H9 (cell line): ENCODE measurements around the gene STIM2. TPM values are rescaled to one million over a fixed set of nuclear protein-coding genes. Genes with fewer than 3 reads are reported as not detected.

Experiments
- DNase-seq: peaks from one replicate; pipeline ENCODE4 v3.0.0-alpha.2; 2017
- H2AFZ ChIP-seq: one replicate; pipeline ENCODE4 v1.6.1; 2013; ENCODE audit warnings: mild to moderate bottlenecking, low read length, control low read depth, moderate library complexity
- H2AK5ac ChIP-seq: 2 replicates; pipeline ENCODE4 v1.6.1; 2013; ENCODE audit warnings: low read length, control low read depth, mixed read lengths; ENCODE audit not compliant: insufficient read length
- H2BK120ac ChIP-seq: one replicate; pipeline ENCODE4 v1.6.1; 2013; ENCODE audit warnings: low read depth, mild to moderate bottlenecking, low read length, control low read depth, inconsistent platforms; ENCODE audit not compliant: poor library complexity, severe bottlenecking
- H2BK12ac ChIP-seq: 2 replicates; pipeline ENCODE4 v1.6.1; 2013; ENCODE audit warnings: low read length, control low read depth, mixed read lengths, low read depth; ENCODE audit not compliant: insufficient read length
- H2BK15ac ChIP-seq: 2 replicates; pipeline ENCODE4 v1.6.1; 2013; ENCODE audit warnings: low read depth, low read length, control low read depth
- H2BK20ac ChIP-seq: one replicate; pipeline ENCODE4 v1.6.1; 2013; ENCODE audit warnings: low read depth, mild to moderate bottlenecking, low read length, control low read depth, inconsistent platforms; ENCODE audit not compliant: poor library complexity, severe bottlenecking
- H2BK5ac ChIP-seq: 2 replicates; pipeline ENCODE4 v1.6.1; 2013; ENCODE audit warnings: low read length, control low read depth, mixed read lengths; ENCODE audit not compliant: insufficient read length
- H3K14ac ChIP-seq: 2 replicates; pipeline ENCODE4 v1.6.1; 2013; ENCODE audit warnings: low read length, control low read depth; ENCODE audit not compliant: insufficient read depth
- H3K18ac ChIP-seq: 2 replicates; pipeline ENCODE4 v1.6.1; 2013; ENCODE audit warnings: low read depth, mild to moderate bottlenecking, mixed read lengths, low read length, control low read depth; ENCODE audit not compliant: insufficient read length
- H3K23ac ChIP-seq: 2 replicates; pipeline ENCODE4 v1.6.1; 2013; ENCODE audit warnings: low read length, control low read depth, mixed read lengths, low read depth; ENCODE audit not compliant: insufficient read length
- H3K23me2 ChIP-seq: 2 replicates; pipeline ENCODE4 v1.6.1; 2013; ENCODE audit warnings: low read depth, mild to moderate bottlenecking, mixed read lengths, low read length, control low read depth; ENCODE audit not compliant: insufficient read length, poor library complexity, severe bottlenecking
- H3K27ac ChIP-seq: 2 replicates; pipeline ENCODE4 v1.5.1; 2013; ENCODE audit warnings: low read length, control low read depth, mixed read lengths, low read depth; ENCODE audit not compliant: insufficient read length
- H3K27me3 ChIP-seq: 2 replicates; pipeline ENCODE4 v1.6.1; 2013; ENCODE audit warnings: low read length, control low read depth, inconsistent platforms; ENCODE audit not compliant: insufficient read depth
- H3K4ac ChIP-seq: 2 replicates; pipeline ENCODE4 v1.6.1; 2013; ENCODE audit warnings: low read depth, mild to moderate bottlenecking, control low read depth, inconsistent platforms, low read length, moderate library complexity
- H3K4me1 ChIP-seq: 2 replicates; pipeline ENCODE4 v1.6.1; 2013; ENCODE audit warnings: low read length, control low read depth, inconsistent platforms; ENCODE audit not compliant: insufficient read depth
- H3K4me2 ChIP-seq: 2 replicates; pipeline ENCODE4 v1.6.1; 2013; ENCODE audit warnings: low read length, control low read depth, mixed read lengths; ENCODE audit not compliant: insufficient read length, insufficient read depth
- H3K56ac ChIP-seq: 2 replicates; pipeline ENCODE4 v1.6.1; 2013; ENCODE audit warnings: low read depth, mild to moderate bottlenecking, mixed read lengths, low read length, control low read depth; ENCODE audit not compliant: insufficient read length
- H3K79me1 ChIP-seq: 2 replicates; pipeline ENCODE4 v1.6.1; 2013; ENCODE audit warnings: low read depth, mild to moderate bottlenecking, moderate library complexity, low read length, control low read depth, inconsistent platforms; ENCODE audit not compliant: insufficient read depth, poor library complexity, severe bottlenecking
- H3K79me2 ChIP-seq: 2 replicates; pipeline ENCODE4 v1.6.1; 2013; ENCODE audit warnings: low read length, control low read depth, inconsistent platforms; ENCODE audit not compliant: insufficient read depth
- H3K9ac ChIP-seq: 2 replicates; pipeline ENCODE4 v1.6.1; 2013; ENCODE audit warnings: low read length, control low read depth, mixed read lengths; ENCODE audit not compliant: insufficient read length; ENCODE audit errors: extremely low read depth
- H3K9me3 ChIP-seq: one replicate; pipeline ENCODE4 v1.6.1; 2013; ENCODE audit warnings: low read depth, low read length, inconsistent platforms; ENCODE audit not compliant: control insufficient read depth
- H3T11ph ChIP-seq: one replicate; pipeline ENCODE4 v1.6.1; 2013; ENCODE audit warnings: mild to moderate bottlenecking, low read length, control low read depth, inconsistent platforms
- H4K20me1 ChIP-seq: one replicate; pipeline ENCODE4 v1.6.1; 2013; ENCODE audit not compliant: control insufficient read depth, insufficient read length, insufficient read depth
- H4K5ac ChIP-seq: 2 replicates; pipeline ENCODE4 v1.6.1; 2013; ENCODE audit warnings: low read depth, mild to moderate bottlenecking, mixed read lengths, low read length, control low read depth; ENCODE audit not compliant: insufficient read length
- H4K8ac ChIP-seq: replicated peaks from 2 replicates; pipeline ENCODE4 v1.6.1; 2013; ENCODE audit warnings: low read length, control low read depth, mixed read lengths, low read depth; ENCODE audit not compliant: insufficient read length
- H4K91ac ChIP-seq: 2 replicates; pipeline ENCODE4 v1.6.1; 2013; ENCODE audit warnings: low read depth, mild to moderate bottlenecking, moderate library complexity, mixed read lengths, low read length, control low read depth; ENCODE audit not compliant: insufficient read length
- H3K27ac Mint-ChIP-seq, 3 experiments: 2 replicates in 2 of 3; 3 replicates in 1 of 3; pipeline ENCODE4 v1.8.0; 2020 to 2021; ENCODE audit warnings: mixed read lengths in 3 of 3, mild to moderate bottlenecking in 1 of 3, moderate library complexity in 1 of 3
- H3K27me3 Mint-ChIP-seq: 2 replicates; pipeline ENCODE4 v1.8.0; 2021; ENCODE audit warnings: low read depth, mild to moderate bottlenecking, moderate library complexity, mixed read lengths
- H3K36me3 Mint-ChIP-seq, 3 experiments: 2 replicates in 2 of 3; 3 replicates in 1 of 3; pipeline ENCODE4 v1.8.0; 2020 to 2021; ENCODE audit warnings: low read depth in 3 of 3, mixed read lengths in 3 of 3; ENCODE audit not compliant: insufficient read depth in 1 of 3
- H3K4me1 Mint-ChIP-seq, 2 experiments: 2 replicates each; pipeline ENCODE4 v1.8.0; 2020; ENCODE audit warnings: mixed read lengths in 2 of 2
- H3K4me3 Mint-ChIP-seq, 2 experiments: 2 replicates in 1 of 2; 3 replicates in 1 of 2; pipeline ENCODE4 v1.8.0; 2020 to 2021; ENCODE audit warnings: mild to moderate bottlenecking in 2 of 2, mixed read lengths in 2 of 2, moderate library complexity in 1 of 2
- H3K9me3 Mint-ChIP-seq, 2 experiments: 2 replicates in 1 of 2; 3 replicates in 1 of 2; pipeline ENCODE4 v1.8.0; 2020; ENCODE audit warnings: mild to moderate bottlenecking in 2 of 2, mixed read lengths in 2 of 2, moderate library complexity in 1 of 2
- CTCF ChIP-seq: fragments of 200-600 bp; sonication (generic); conservative IDR thresholded peaks from 3 replicates; pipeline ENCODE4 v1.8.0; 2021; ENCODE audit warnings: antibody characterized with exemption, mild to moderate bottlenecking
- total RNA-seq: library from RNA; stranded (reverse); gene quantifications from 2 replicates; pipeline ENCODE4 v1.2.1, GENCODE V29; 2021

STIM2 gene
- total RNA-seq, 1 experiment from 2014 or later = 26.2 TPM

- Mint-ChIP-seq H3K27ac (no peak overlapping the region), H3K27me3 (no peaks in the 10 kb centered on the region), H3K9me3 (no peaks in the 10 kb centered on the region), H3K4me3 (no peak overlapping the region), H3K36me3 (no peaks in the 10 kb centered on the region), H3K4me1 (peaks cover 26% of the 10 kb centered on the region in 2 experiments)
- Histone ChIP-seq H2BK5ac (no peak overlapping the region), H3K18ac (no peak overlapping the region), H3T11ph (no peak overlapping the region), H3K9me3 (no peaks in the 10 kb centered on the region), H2BK12ac (no peak overlapping the region), H4K91ac (no peak overlapping the region), H3K56ac (no peak overlapping the region), H3K9ac (no peak overlapping the region), H4K20me1 (no peaks in the 10 kb centered on the region), H3K79me2 (no peaks in the 10 kb centered on the region), H3K14ac (no peak overlapping the region), H2AK5ac (no peak overlapping the region), H3K27ac (no peak overlapping the region), H3K23ac (no peak overlapping the region), H3K4me1 (peaks cover 2% of the 10 kb centered on the region; the same call in 1 of the 2 replicates), H3K4ac (no peak overlapping the region), H2BK20ac (no peak overlapping the region), H3K79me1 (peaks cover 2% of the 10 kb centered on the region), H3K27me3 (no peaks in the 10 kb centered on the region), H2AFZ (no peak overlapping the region), H4K5ac (no peak overlapping the region), H2BK15ac (no peak overlapping the region), H3K23me2 (no peaks in the 10 kb centered on the region), H2BK120ac (no peak overlapping the region), H3K4me2 (no peak overlapping the region), H4K8ac (no peak overlapping the region)
- no peak for TF ChIP-seq CTCF
- no peak for DNase-seq
Observed at GRCh38 chr4:26911254-26911653, 50.6 kb downstream of the STIM2 start.
